Keratinocyte (primary cell): ENCODE results near the gene CD74. TPM values are rescaled to one million over a fixed set of nuclear protein-coding genes. Genes with fewer than 3 reads are reported as not detected.

Source experiments
- DNase-seq: peaks from one replicate; pipeline ENCODE4 v3.0.0-alpha.2; 2011; ENCODE audit warnings: low read depth, missing footprints, low spot score
- FAIRE-seq: peaks from 2 replicates; lab custom pipeline; 2011; peaks lifted over from hg19 to GRCh38; lab: Jason Lieb, UNC
- H2AFZ ChIP-seq: 2 replicates; pipeline ENCODE4 v1.6.0; 2012; ENCODE audit warnings: low read length, control low read depth, inconsistent platforms; ENCODE audit not compliant: control insufficient read depth
- H3K27ac ChIP-seq: 2 replicates; pipeline ENCODE4 v1.5.1; 2011; ENCODE audit warnings: low read length; ENCODE audit not compliant: control insufficient read depth, insufficient read depth
- H3K27me3 ChIP-seq: 3 replicates; pipeline ENCODE4 v1.6.0; 2011; ENCODE audit warnings: low read length; ENCODE audit not compliant: control insufficient read depth, insufficient read depth; ENCODE audit errors: extremely low read depth
- H3K36me3 ChIP-seq, 2 experiments: 2 replicates in 1 of 2; 3 replicates in 1 of 2; pipeline ENCODE4 v1.5.1; 2011; ENCODE audit warnings: low read length in 2 of 2, mild to moderate bottlenecking in 1 of 2; ENCODE audit not compliant: control insufficient read depth in 2 of 2, insufficient read depth in 2 of 2; ENCODE audit errors: extremely low read depth in 1 of 2
- H3K4me1 ChIP-seq: 3 replicates; pipeline ENCODE4 v1.5.1; 2011; ENCODE audit warnings: low read length; ENCODE audit not compliant: control insufficient read depth, insufficient read depth; ENCODE audit errors: extremely low read depth
- H3K4me2 ChIP-seq: 3 replicates; pipeline ENCODE4 v1.6.0; 2011; ENCODE audit warnings: low read depth, low read length; ENCODE audit not compliant: control insufficient read depth, insufficient read depth; ENCODE audit errors: extremely low read depth
- H3K4me3 ChIP-seq, 3 experiments: fragments of 200-600 bp in 1 of 3; sonication (generic) in 1 of 3; 2 replicates in 2 of 3; 3 replicates in 1 of 3; pipeline ENCODE4 v1.5.1; 2011 to 2016; ENCODE audit warnings: low read length in 3 of 3, mild to moderate bottlenecking in 3 of 3, control low read depth in 2 of 3, inconsistent platforms in 1 of 3, low read depth in 1 of 3, mixed read lengths in 1 of 3, mixed run types in 1 of 3, moderate library complexity in 1 of 3; ENCODE audit not compliant: control insufficient read depth in 2 of 3, insufficient read depth in 2 of 3; ENCODE audit errors: extremely low read depth in 1 of 3
- H3K79me2 ChIP-seq: 2 replicates; pipeline ENCODE4 v1.6.0; 2012; ENCODE audit warnings: low read length; ENCODE audit not compliant: control insufficient read depth, insufficient read depth
- H3K9ac ChIP-seq: 3 replicates; pipeline ENCODE4 v1.6.0; 2011; ENCODE audit warnings: low read length; ENCODE audit not compliant: control insufficient read depth, insufficient read depth; ENCODE audit errors: extremely low read depth
- H3K9me1 ChIP-seq: 3 replicates; pipeline ENCODE4 v1.6.0; 2011; ENCODE audit warnings: low read length; ENCODE audit not compliant: control insufficient read depth, insufficient read depth; ENCODE audit errors: extremely low read depth
- H3K9me3 ChIP-seq: 2 replicates; pipeline ENCODE4 v1.5.1; 2012; ENCODE audit warnings: low read depth, low read length; ENCODE audit not compliant: control insufficient read depth
- H4K20me1 ChIP-seq: 3 replicates; pipeline ENCODE4 v1.6.0; 2011; ENCODE audit warnings: low read length; ENCODE audit not compliant: control insufficient read depth, insufficient read depth; ENCODE audit errors: extremely low read depth
- EZH2 ChIP-seq: IDR thresholded peaks from one replicate; pipeline ENCODE4 v1.6.1; 2012; ENCODE audit warnings: inconsistent platforms, mild to moderate bottlenecking, low read length, moderate library complexity
- dilution Hi-C: fragments of 300-500 bp; cut with MboI; formaldehyde crosslinking; loops from one replicate; pipeline ENCODE4 v1.7.0; 2020; ENCODE audit warnings: low sequenced_read_pairs; ENCODE audit not compliant: extremely low pct_ligation_motif_present
- polyA plus RNA-seq, 5 experiments: library from polyadenylated mRNA; depleted of rRNA in 3 of 5; stranded (reverse) in 3 of 5; stranded (forward) in 1 of 5; unstranded in 1 of 5; fragments of >200 nt; gene quantifications; 1 replicate in 1 of 5; 2 replicates in 3 of 5; 3 replicates in 1 of 5; pipeline versions ENCODE4 v1.2.1 to v1.2.3, GENCODE V29; 2011 to 2012; ENCODE audit warnings: missing spikeins in 2 of 5, low read depth in 1 of 5, low replicate concordance in 1 of 5
- TF ChIP-seq, protein P1 (sequence below), 3 experiments: IDR thresholded peaks in 1 of 3; conservative IDR thresholded peaks in 1 of 3; optimal IDR thresholded peaks in 1 of 3; 2 replicates in 2 of 3; 3 replicates in 1 of 3; pipeline versions ENCODE3 to v1.5.1; 2011; ENCODE audit warnings: low read length in 3 of 3, mild to moderate bottlenecking in 3 of 3, moderate library complexity in 2 of 3, control low read depth in 1 of 3, inconsistent platforms in 1 of 3; ENCODE audit not compliant: insufficient read depth in 2 of 3; ENCODE audit errors: extremely low read depth in 1 of 3

The CD74 gene
- polyA plus RNA-seq, 1 donor (not counting 4 experiments of a cell fraction or from before 2014, with no cell fraction given), result 0.71 TPM

GRCh38 chr5:150410524-150411244 lies 2.0 kb downstream of the CD74 start:
- Histone ChIP-seq H3K4me2 (no peak overlapping the region), H3K27ac (no peak overlapping the region), H3K27me3 (no peaks in the 10 kb centered on the region), H3K36me3 (no peaks in the 10 kb centered on the region), H3K9me3 (no peaks in the 10 kb centered on the region), H3K9ac (no peak overlapping the region), H2AFZ (no peak overlapping the region), H3K4me1 (no peaks in the 10 kb centered on the region), H3K79me2 (no peaks in the 10 kb centered on the region), H3K9me1 (no peaks in the 10 kb centered on the region), H4K20me1 (no peaks in the 10 kb centered on the region), H3K4me3 (no peak overlapping the region)
- TF ChIP-seq, protein P1, sequence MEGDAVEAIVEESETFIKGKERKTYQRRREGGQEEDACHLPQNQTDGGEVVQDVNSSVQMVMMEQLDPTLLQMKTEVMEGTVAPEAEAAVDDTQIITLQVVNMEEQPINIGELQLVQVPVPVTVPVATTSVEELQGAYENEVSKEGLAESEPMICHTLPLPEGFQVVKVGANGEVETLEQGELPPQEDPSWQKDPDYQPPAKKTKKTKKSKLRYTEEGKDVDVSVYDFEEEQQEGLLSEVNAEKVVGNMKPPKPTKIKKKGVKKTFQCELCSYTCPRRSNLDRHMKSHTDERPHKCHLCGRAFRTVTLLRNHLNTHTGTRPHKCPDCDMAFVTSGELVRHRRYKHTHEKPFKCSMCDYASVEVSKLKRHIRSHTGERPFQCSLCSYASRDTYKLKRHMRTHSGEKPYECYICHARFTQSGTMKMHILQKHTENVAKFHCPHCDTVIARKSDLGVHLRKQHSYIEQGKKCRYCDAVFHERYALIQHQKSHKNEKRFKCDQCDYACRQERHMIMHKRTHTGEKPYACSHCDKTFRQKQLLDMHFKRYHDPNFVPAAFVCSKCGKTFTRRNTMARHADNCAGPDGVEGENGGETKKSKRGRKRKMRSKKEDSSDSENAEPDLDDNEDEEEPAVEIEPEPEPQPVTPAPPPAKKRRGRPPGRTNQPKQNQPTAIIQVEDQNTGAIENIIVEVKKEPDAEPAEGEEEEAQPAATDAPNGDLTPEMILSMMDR (optimal IDR thresholded peaks at IDR 0.05 in 1 of 3, IDR thresholded peaks at IDR 0.05 in 1 of 3, conservative IDR thresholded peaks at IDR 0.05 in 1 of 3; ENCODE audit: extremely low read depth in 1 of 3, insufficient read depth in 2 of 3, low read length in 3 of 3), result no peak
- TF ChIP-seq EZH2, result no peak
- dilution Hi-C loops, result no loop called here
- peak; percentile 13 for DNase-seq
- FAIRE-seq, result no peak

GRCh38 chr5:150409638-150410523 lies 2.8 kb downstream of the CD74 start:
- Histone ChIP-seq H3K9ac (no peak overlapping the region), H4K20me1 (no peaks in the 10 kb centered on the region), H2AFZ (no peak overlapping the region), H3K27me3 (no peaks in the 10 kb centered on the region), H3K9me3 (no peaks in the 10 kb centered on the region), H3K27ac (no peak overlapping the region), H3K4me1 (no peaks in the 10 kb centered on the region), H3K4me3 (no peak overlapping the region), H3K9me1 (no peaks in the 10 kb centered on the region), H3K36me3 (no peaks in the 10 kb centered on the region), H3K4me2 (no peak overlapping the region), H3K79me2 (no peaks in the 10 kb centered on the region)
- FAIRE-seq, result peak; percentile 96
- no peak for TF ChIP-seq EZH2
- TF ChIP-seq, protein P1 (optimal IDR thresholded peaks at IDR 0.05 in 1 of 3, IDR thresholded peaks at IDR 0.05 in 1 of 3, conservative IDR thresholded peaks at IDR 0.05 in 1 of 3; ENCODE audit: extremely low read depth in 1 of 3, insufficient read depth in 2 of 3, low read length in 3 of 3), result no peak
- peak; percentile 25 for DNase-seq
- dilution Hi-C loops, result no loop called here
